NCI-H128 (cell line): ENCODE results near the gene CDK2.
A peak's percentile ranks its signal among the peaks of the same experiment; 100 is the strongest.
"Not testable (repeated sequence)": the region's sequence is repeated elsewhere in the genome, so short reads cannot be mapped to it uniquely, and the experiment has no call there.

ENCODE experiments used
- DNase-seq: peaks from one replicate; lab custom pipeline; 2025; ENCODE audit not compliant: unreplicated experiment; lab: John Stamatoyannopoulos, UW

Gene CDK2

DNA sequence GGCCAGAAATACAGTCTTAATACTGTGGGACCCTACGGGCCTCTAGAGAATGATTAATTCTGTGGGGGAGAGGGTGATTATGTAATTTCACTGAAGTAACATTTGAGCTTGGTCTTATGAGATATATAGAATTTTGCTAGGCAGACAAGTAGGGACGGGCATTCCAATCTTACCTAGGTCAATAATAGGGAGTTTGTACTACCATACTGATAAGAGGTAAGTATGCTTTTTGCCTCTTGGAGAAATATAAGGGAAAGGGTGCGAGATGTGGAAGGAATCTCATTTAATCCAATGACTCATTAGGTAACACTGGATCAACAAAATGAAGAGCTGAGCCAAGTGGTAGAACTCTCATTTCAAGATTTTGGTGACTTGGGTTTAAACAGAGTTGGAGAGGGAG, 12.4 kb downstream of the CDK2 start:
- DNase-seq: no peak

DNA sequence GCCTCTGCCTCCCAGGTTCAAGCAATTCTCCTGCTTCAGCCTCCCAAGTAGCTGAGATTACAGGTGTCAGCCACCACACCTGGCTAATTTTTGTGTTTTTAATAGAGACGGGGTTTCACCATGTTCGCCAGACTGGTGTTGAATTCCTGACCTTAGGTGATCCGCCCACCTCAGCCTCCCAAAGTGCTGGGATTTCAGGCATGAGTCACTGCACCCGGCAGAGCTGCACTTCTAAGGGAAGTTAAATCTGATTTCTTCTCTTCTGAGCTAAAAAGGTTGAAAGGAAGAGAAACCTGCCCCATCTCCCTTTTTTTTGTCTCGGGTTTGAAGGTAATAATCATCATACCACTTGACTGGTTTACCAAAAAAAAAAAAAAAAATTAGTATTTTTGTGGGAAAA, 15.3 kb downstream of the CDK2 start:
- not testable (repeated sequence) for DNase-seq

DNA sequence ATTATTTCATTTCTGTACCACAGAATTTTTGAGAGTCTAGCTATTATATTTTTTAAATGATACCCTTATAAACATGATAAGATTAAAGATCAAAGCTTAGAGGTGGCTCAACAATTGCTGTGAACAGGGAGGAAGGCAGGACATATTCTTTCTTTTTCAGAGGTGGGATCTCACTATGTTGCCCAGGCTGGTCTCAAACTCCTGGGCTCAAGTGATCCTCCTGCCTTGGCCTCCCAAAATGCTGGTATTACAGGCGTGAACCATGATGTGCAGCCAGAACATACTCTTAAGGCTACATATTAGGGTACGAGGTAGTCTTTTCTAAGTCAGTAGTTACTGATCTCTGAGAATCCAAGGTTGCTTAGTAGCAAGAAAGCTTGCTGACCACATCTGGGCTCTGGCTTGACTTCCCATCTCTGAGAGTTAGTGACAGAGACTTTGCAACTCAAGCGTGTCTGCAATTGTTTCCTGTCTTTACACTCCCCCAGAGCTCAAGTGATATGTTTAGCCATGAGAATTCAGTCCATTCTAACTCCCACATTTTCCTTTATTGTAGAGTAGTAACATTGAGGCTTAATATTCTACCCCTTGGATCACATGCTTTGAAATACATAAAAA, 15.8 kb downstream of the CDK2 start:
- DNase-seq: no peak

DNA sequence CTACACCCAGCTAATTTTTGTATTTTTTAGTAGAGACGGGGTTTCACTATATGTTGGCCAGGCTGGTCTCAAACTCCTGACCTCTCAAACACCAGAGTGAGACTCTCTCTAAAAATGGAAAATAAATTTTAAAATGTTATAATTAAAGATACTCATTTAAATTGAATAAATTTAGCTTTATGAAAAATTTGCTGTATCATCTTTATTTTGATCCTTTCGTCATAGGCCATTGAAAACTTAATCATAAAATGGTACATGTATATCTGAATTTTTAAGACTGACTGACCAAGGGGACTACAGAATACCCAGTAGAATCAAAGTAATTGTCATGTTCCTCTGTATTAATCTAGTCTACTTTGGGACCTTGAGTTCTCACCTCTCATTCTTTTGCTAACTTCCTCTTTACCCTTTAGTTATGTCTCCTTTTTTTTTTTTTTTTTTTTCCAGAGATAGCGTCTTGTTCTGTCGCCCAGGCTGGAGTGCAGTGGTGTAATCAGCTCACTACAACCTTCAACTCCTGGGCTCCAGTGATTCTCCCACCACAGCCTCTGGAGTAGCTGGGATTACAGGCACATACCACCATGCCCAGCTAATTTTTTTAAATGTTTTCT, 16.7 kb downstream of the CDK2 start:
- DNase-seq: no peak

DNA sequence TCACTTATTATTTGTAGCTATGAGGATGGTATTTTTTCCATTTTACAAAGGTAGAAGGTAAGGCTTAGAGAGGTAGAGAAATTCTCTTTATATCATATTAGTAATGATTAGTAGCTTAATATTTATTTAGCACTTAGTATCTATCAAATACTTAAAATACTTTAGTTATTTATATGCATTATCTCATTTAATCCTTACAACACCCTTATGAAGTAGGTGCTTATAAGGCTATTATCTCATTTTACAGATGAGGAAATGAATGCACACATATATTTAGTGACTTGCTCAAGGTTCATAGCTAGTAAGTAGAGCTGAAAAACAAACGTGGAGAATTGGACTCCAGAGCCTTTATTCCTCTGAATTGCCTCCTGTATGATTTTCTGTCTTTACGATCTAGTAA, 18.2 kb downstream of the CDK2 start:
- DNase-seq: no peak

DNA sequence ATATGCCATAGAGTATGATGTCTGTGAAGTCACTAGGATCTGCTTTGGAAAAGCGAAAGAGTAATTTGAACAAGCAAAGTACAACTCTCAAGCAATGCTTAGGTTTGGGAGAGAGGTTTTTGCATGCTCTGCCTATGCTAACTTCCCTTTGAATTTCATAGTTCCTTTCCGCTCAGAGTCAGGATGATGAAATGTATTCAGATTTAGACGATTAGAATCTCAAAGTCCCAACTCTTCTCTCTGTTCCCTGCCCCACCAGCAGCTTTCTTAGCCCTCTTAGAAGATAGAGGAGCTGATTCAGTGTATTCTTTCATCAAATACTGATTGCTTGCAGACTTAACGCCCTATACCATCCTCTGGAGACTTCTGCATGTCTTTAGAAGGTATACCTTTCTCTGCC, 18.7 kb downstream of the CDK2 start:
- no peak for DNase-seq

DNA sequence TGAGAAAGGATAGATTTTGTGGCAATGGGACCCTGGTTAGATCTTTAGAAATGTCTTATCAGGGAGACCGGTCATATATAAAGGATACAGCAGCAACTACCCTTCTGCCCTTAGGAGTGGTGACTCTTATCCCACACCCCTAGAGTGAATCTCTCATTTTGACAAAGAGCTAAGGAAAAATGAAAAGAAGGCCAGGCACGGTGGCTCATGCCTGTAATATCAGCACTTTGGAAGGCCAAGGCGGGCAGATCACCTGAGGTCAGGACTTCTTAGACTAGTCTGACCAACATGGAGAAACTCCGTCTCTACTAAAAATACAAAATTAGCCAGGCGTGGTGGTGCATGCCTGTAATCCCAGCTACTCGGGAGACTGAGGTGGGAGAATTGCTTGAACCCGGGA, 19.3 kb downstream of the CDK2 start:
- DNase-seq: not testable (repeated sequence)

DNA sequence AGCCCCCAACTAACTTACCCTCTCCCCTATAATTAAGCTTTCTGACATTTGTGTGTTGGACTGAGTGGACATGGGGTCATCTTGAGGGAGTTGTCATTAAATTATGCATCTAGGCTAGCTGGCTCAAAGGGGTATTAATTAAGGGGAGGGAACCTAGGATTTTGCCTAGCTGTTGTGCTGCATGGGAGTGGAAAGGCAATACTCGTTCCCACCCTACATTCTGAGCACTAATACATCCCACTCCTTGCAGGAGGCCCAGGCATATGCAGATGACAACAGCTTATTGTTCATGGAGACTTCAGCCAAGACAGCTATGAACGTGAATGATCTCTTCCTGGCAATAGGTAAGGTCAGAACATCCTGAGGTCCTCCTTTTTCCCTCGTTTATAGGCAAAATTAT, 24.5 kb downstream of the CDK2 start:
- no peak for DNase-seq

DNA sequence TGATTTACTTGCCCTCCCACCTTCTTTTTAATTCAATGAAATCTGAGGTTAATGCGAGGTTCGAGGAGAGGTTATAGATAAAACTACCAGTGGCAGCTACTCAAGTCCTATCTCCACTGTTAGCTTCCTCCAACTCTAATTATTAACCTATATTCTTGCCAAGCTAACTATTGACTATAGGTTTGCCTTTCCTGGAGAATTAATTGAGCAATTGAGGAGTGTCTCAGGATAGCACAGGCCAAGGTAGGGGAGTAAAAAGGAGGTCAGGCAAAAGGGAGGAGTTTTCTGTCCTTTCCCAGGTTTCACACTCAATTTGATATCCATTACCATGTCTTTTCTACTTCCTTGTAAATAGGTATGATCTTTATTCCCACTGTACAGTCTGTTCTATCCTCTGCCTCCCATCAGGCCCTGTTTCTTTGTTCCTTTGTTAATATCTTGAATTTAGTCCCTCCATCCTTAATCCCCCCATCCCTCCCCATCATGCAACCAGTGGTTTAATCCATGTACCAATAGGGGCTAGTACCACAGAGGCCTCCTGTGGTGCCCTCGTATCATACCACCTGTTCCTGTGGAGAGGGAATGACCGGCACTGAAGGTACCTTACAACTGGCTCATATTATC, 26.7 kb downstream of the CDK2 start:
- DNase-seq: no peak

DNA sequence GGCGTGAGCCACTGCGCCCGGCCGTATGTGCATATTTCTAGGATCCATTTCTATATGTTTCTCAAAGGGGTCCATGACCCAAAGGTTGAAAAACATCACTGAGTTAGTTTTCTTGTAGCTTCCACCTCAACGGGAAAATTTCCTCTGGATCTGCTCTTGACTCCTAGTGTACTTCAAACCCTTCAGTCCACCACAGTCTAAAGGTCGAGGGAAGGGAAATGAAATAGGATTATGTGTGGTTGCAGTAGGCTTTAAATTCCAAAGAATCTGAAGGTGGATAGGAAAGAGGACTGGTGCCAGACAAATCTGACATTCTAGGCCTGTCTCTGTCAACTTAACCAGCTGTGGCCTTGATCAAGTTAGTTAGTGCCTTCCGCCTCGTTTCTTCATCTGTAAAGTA, 28.7 kb downstream of the CDK2 start:
- DNase-seq: no peak

DNA sequence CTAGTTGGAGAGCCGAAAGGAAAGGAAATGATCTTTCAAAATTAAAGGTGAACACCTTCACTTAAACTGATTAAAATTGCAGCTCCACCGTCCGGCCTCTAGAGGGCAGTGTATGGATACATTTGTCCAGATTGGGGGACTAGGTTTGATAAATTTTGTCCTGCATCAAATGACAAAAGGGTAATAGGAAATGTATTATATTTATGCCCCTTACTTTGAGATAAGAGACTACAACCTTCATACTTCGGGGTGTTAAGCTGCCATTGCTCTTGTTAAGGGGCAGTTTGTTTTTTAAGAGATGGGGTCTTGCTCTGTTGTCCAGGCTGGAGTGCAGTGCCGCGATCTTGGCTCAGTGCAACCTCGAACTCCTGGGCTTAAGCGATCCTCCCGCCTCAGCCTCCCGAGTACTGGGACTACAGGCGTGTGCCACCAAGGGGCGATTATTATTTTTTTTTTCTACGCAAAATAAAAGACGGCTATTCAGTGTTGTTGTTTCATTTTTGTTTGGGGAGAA, 29.6 kb downstream of the CDK2 start:
- peak; percentile 48 for DNase-seq

DNA sequence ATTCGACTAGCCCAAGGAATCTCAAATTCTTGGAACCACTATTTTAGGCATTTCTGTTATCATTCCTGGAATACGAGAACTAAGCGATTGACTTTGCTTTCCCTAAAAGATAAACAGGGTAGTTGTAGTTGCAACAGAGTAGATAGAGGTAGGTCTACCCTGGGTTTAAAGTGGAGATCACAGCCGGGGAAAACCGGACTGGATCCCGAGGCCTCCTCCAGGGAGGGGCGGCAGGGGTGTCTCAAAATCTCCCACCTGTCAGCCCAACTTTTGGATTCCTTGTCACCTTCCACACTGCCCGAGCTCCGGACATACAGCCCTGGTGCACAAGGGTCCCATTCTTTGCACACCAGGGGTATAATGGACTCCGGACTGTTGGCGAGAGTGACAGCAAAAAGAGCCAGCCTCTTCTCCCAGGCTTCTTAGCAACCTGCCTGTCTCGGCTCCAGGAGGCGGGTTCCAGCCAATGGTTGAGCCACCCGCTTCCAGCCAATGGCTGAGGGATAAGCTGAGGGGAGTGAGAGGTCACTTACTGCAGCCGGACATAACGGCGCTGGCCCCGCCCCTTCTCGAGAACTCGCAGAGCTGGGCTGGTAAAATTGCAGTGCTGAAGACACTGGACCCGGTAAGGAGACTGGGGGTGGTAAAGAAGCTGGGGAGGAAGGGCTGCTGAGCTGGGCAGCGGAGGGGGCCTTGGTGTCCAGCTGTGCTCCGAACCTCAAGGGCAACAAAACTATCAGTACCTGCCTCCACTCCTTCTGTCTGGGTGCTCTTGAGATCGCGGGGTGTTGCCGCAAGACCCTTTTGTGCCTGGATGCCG, 30.3 kb downstream of the CDK2 start, which contains the start of gene SUOX:
SUOX (plus strand) TSS at position 562 of the 820 bp plus-strand sequence. CDS start 4,946 bp downstream, outside the sequence.
- peak; percentile 77 for DNase-seq

DNA sequence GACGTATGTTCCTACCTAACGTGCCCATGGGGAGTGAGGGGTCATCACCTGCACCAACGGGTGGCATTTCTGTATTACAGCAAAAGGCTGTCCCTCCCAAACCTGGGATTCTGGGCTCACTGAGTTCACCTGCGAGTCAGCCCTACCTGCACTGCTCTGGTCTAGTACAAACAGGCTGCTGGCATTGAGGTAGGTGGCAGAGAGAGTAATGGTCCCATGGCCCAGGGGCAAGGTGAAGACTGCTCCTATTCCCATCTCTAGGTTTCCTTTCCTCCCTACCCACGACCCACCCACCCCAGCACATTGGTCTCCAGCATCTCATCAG, 30.9 kb downstream of the CDK2 start:
- DNase-seq: no peak

DNA sequence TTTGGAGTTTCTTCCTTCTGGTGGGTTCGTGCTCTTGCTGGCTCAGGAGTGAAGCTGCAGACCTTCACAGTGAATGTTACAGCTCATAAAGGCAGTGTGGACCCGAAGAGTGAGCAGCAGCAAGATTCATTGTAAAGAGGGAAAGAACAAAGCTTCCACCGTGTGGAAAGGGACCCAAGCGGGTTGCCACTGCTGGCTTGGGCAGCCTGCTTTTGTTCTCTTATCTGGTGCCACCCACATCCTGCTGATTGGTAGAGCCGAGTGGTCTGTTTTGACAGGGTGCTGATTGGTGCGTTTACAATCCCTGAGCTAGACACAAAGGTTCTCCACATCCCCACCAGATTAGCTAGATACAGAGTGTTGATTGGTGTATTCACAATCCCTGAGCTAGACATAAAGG, 32.9 kb downstream of the CDK2 start:
- DNase-seq: not testable (repeated sequence)

DNA sequence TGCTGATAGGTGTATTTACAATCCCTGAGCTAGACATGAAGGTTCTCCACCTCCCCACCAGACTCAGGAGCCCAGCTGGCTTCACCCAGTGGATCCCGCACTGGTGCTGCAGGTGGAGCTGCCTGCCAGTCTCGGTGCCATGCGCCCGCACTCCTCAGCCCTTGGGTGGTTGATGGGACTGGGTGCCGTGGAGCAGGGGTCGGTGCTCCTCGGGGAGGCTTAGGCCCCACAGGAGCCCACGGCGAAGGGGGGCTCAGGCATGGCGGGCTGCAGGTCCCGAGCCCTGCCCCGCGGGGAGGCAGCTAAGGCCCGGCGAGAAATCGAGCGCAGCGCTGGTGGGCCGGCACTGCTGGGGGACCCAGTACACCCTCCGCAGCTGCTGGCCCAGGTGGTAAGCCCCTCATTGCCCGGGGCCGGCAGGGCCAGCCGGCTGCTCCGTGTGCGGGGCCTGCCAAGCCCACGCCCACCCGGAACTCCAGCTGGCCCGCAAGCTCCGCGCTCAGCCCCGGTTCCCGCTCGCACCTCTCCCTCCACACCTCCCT, 33.4 kb downstream of the CDK2 start:
- not testable (repeated sequence) for DNase-seq

DNA sequence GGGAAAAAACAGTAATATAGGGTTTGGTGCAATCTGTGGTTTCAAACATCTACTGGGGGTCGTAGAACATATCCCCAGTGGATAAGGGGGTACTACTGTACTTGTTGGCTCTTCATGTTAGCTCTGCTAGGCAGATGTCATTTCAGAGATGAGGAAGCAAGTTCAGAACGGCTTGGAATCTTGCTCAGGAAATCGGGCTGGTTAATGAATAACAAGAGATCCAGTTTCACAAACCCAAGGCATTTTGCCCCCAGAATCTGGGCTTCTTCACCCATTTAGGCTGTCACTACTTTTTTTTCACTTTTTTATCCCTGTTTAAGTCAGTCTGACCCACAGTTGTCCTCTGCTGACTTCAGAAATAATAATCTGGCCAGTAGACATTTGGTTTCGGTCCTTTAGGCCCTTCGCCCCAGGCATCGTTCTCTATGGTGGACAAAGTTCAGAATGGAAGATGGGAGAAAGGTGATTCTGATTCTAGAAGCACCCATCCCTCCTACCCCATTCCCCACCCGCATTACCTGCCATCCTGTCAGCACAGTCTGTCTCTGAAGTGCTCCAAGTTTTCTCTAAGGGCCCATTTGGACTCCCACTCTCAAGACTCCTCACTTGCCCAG, 35.0 kb downstream of the CDK2 start:
- no peak for DNase-seq

DNA sequence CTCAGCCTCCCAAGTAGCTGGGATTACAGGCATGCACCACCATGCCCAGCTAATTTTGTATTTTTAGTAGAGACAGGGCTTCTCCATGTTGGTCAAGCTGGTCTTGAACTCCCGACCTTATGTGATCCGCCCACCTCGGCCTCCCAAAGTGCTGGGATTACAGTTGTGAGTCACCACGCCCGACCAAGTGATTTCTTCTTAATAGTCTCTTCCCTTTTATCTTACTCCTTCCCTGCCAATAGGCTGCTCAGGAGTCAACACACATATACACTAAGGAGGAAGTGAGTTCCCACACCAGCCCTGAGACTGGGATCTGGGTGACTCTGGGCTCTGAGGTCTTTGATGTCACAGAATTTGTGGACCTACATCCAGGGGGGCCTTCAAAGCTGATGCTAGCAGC, 36.7 kb downstream of the CDK2 start:
- not testable (repeated sequence) for DNase-seq

DNA sequence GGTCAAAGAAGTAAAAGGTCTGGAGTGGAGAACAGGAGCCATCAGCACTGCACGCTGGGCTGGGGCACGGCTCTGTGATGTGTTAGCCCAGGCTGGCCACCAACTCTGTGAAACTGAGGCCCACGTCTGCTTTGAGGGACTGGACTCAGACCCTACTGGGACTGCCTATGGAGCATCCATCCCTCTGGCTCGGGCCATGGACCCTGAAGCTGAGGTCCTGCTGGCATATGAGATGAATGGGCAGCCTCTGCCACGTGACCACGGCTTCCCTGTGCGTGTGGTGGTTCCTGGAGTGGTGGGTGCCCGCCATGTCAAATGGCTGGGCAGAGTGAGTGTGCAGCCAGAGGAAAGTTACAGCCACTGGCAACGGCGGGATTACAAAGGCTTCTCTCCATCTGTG, 37.6 kb downstream of the CDK2 start:
- no peak for DNase-seq

DNA sequence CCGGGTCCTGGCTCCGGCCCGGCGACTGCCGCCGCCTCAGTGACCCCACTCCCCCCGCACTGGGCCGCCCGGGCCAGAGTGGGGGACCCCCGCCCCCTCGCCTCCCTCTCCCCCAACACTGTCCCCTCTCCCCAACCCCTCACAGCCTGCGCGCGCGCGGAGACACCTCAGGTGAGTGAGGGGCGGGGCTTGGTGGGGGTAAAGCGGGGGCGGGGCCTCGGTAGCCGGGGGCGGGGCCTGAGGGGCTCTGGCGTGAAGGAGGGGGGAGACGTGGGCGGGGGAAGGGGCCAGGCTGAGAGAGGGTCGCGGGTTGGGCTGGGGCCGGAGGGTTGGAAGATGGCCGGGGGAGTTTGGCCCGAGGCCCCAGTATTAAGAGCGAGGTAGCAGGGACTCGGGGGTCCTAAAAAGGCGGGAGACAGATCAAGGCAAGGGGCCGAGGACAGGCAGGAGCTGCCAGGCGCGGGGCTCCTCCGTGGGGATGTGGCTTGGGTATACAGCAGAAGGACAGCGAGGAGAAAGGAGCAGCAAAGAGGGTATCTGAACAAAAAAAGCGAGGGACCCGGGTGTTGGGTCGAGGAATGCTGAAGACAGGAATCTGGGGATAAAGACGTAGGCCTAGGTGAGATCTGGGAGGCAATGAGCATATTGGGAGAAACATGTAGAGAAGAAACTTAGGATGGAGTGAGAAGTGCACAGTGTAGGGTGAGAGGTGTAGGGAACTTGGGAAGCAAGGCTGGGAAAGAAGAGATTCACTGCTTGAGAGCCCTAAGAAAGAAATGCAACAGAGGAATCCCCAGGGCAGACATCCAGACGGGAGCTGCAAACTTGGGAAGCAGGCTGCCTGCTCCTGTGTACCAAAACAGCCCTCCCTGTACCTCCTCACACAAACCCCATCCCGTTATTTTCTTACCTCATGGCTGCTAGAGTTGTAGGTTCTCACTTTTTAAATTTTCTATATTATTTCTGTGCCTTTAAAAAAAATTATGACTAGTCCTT, 41.2 kb downstream of the CDK2 start:
- DNase-seq: peak; percentile 35

DNA sequence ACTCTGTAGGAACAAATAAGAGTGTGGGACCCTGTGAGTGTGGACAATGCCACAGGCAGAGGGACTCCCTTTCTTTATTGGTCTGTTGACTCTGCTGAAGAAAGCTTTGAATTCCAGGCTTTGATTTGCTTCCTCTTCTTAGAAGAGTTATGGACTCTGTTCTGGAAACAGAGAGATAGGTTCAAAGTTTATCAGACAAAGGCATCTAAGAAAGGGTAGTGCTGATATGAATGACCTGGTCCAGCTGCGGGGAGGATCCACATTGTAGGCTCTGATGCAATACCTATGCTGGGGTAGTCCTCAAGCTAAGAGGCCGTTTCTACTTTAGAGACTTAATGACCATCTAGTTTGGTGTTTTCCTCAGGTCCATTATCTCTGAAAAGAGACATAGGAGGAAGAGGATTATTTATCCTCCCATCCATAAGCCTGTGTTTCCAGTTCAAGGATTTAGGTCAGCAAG, 43.5 kb downstream of the CDK2 start:
- DNase-seq: no peak
